OCI-LY7 (cell line): ENCODE results near the gene CCDC116. TPM values are rescaled to one million over a fixed set of nuclear protein-coding genes. Genes with fewer than 3 reads are reported as not detected.

Source experiments
- BruUV-seq: library from RNA; stranded (reverse); fragments of 400-500 nt; replicated peaks from 2 replicates; lab custom pipeline; 2021; lab: Mats Ljungman, UMichigan
- CTCF ChIA-PET: fragments of 300-600 bp; sonication (Branson Sonifier 250); formaldehyde crosslinking; loops from one replicate; lab custom pipeline; 2022; ENCODE audit warnings: antibody characterized with exemption; ENCODE audit not compliant: unreplicated experiment; lab: Charles Lee
- POLR2A ChIA-PET: fragments of 300-600 bp; sonication (Branson Sonifier 250); formaldehyde crosslinking; loops from one replicate; lab custom pipeline; 2022; ENCODE audit warnings: antibody characterized with exemption; lab: Charles Lee
- DNase-seq: peaks from one replicate; pipeline ENCODE4 v3.0.0-alpha.2; 2015; ENCODE audit warnings: low spot score
- H2AFZ ChIP-seq: fragments of 200-600 bp; sonication (generic), shearing (Covaris generic); 2 replicates; pipeline ENCODE4 v1.6.1; 2014; ENCODE audit warnings: mild to moderate bottlenecking, antibody characterized with exemption, low read length, moderate library complexity
- H3K27ac ChIP-seq: fragments of 200-600 bp; sonication (generic); 2 replicates; pipeline ENCODE4 v1.5.1; 2014; ENCODE audit warnings: mixed run types, low read depth, mild to moderate bottlenecking, moderate library complexity, low read length, inconsistent platforms; ENCODE audit not compliant: poor library complexity, severe bottlenecking
- H3K36me3 ChIP-seq: fragments of 200-600 bp; sonication (generic); 2 replicates; pipeline ENCODE4 v1.6.1; 2014; ENCODE audit warnings: mild to moderate bottlenecking, antibody characterized with exemption, low read length, moderate library complexity, mixed read lengths; ENCODE audit not compliant: insufficient read depth
- H3K4me1 ChIP-seq: fragments of 200-600 bp; sonication (generic); 2 replicates; pipeline ENCODE4 v1.5.1; 2014; ENCODE audit warnings: mild to moderate bottlenecking, low read length; ENCODE audit not compliant: insufficient read depth, poor library complexity, severe bottlenecking
- H3K4me2 ChIP-seq: fragments of 200-600 bp; sonication (generic); 2 replicates; pipeline ENCODE4 v1.6.1; 2014; ENCODE audit warnings: mild to moderate bottlenecking, low read length
- H3K4me3 ChIP-seq: fragments of 200-600 bp; sonication (generic); 2 replicates; pipeline ENCODE4 v1.5.1; 2014; ENCODE audit warnings: mild to moderate bottlenecking, low read depth, low read length; ENCODE audit not compliant: poor library complexity, severe bottlenecking
- H3K79me2 ChIP-seq: fragments of 200-600 bp; sonication (generic); 2 replicates; pipeline ENCODE4 v1.6.1; 2016; ENCODE audit warnings: low read depth, mild to moderate bottlenecking, low read length, moderate library complexity, mixed read lengths; ENCODE audit not compliant: insufficient read depth
- H3K9me2 ChIP-seq: fragments of 200-600 bp; sonication (generic); 2 replicates; pipeline ENCODE4 v1.6.1; 2016; ENCODE audit warnings: mild to moderate bottlenecking, low read length, mixed read lengths; ENCODE audit not compliant: insufficient read depth
- H3K9me3 ChIP-seq: fragments of 200-600 bp; sonication (generic); 2 replicates; pipeline ENCODE4 v1.6.1; 2014; ENCODE audit warnings: mild to moderate bottlenecking, mixed run types, low read length, mixed read lengths
- H4K20me1 ChIP-seq: fragments of 200-600 bp; sonication (generic); 2 replicates; pipeline ENCODE4 v1.6.1; 2014; ENCODE audit warnings: mild to moderate bottlenecking, antibody characterized with exemption, low read length, moderate library complexity, mixed read lengths; ENCODE audit not compliant: insufficient read depth
- EZH2phosphoT487 ChIP-seq: fragments of 200-600 bp; sonication (generic); IDR thresholded peaks from 2 replicates; pipeline ENCODE4 v1.6.1; 2018; ENCODE audit warnings: low read depth, borderline replicate concordance, mild to moderate bottlenecking, mixed run types, antibody characterized with exemption, low read length, moderate library complexity, mixed read lengths
- intact Hi-C: fragments of 100-400 bp; cut with micrococcal nuclease; formaldehyde crosslinking; loops from one replicate; pipeline ENCODE4 v1.10.0; 2022; ENCODE audit not compliant: unreplicated experiment
- total RNA-seq, 2 experiments: library from RNA; depleted of rRNA in 1 of 2; stranded (reverse); fragments of >200 nt in 1 of 2; shearing (Covaris generic) in 1 of 2; gene quantifications; 2 replicates each; pipeline ENCODE4 v1.2.3, GENCODE V29; 2014 to 2022
- TF ChIP-seq, protein P1 (sequence below): fragments of 200-600 bp; sonication (generic); conservative IDR thresholded peaks from 2 replicates; pipeline ENCODE4 v1.5.1; 2014; ENCODE audit warnings: mild to moderate bottlenecking, antibody characterized with exemption, low read length, moderate library complexity, mixed read lengths

Gene CCDC116
- total RNA-seq, 2 experiments from 2014 or later = 1.5 to 3.1 TPM

DNA sequence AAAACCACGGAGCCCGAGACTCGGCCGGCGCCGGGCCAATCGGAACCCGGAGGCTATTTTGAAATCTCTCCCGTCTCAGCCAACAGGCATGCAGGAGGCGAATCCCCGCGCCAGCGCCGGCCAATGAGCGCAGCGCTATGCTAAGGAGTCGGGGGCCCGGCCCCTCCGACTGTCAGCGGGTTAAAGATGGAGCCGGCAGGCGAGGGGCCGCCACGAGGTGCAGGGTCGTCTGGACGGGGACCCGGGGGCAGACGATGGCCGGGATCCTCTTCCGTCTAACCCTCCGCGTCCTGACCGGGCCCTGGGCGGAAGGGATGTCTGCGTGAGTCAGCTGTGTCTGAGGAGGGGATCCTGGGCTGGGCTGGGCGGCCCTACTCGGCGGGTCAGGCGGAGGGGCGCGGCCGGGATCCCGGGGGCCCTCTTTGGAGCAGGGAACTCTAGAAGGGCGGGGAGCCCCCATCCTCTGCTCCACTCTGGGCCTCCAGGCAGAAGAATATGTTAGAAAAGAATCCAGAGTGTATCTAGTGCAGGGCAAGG lies 19.5 kb downstream of the CCDC116 start:
- H3K79me2 ChIP-seq = no peaks in the 10 kb centered on the region
- no peaks in the 10 kb centered on the region for H3K9me2 ChIP-seq
- TF ChIP-seq, protein P1, sequence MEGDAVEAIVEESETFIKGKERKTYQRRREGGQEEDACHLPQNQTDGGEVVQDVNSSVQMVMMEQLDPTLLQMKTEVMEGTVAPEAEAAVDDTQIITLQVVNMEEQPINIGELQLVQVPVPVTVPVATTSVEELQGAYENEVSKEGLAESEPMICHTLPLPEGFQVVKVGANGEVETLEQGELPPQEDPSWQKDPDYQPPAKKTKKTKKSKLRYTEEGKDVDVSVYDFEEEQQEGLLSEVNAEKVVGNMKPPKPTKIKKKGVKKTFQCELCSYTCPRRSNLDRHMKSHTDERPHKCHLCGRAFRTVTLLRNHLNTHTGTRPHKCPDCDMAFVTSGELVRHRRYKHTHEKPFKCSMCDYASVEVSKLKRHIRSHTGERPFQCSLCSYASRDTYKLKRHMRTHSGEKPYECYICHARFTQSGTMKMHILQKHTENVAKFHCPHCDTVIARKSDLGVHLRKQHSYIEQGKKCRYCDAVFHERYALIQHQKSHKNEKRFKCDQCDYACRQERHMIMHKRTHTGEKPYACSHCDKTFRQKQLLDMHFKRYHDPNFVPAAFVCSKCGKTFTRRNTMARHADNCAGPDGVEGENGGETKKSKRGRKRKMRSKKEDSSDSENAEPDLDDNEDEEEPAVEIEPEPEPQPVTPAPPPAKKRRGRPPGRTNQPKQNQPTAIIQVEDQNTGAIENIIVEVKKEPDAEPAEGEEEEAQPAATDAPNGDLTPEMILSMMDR = no peak
- TF ChIP-seq EZH2phosphoT487 = no peak
- H3K4me1 ChIP-seq = peaks cover 32% of the 10 kb centered on the region
- peak; percentile 94 for DNase-seq
- no peaks in the 10 kb centered on the region for H3K9me3 ChIP-seq
- intact Hi-C loops = no loop called here
- no peaks in the 10 kb centered on the region for H4K20me1 ChIP-seq
- no TSS peak for BruUV-seq
- peaks cover 34% of the 10 kb centered on the region for H3K36me3 ChIP-seq
- H3K4me2 ChIP-seq = peak overlapping the region; percentile 97
- CTCF ChIA-PET = interaction anchor here (0.6 to 1.0 kb wide), 2 partner anchors 11 to 380 kb away, joined by 3 to 4 read pairs; no protein-coding TSS in a partner anchor
- H2AFZ ChIP-seq = peak overlapping the region; percentile 97
- peak overlapping the region; percentile 76 for H3K4me3 ChIP-seq
- peak overlapping the region; percentile 68 for H3K27ac ChIP-seq
- POLR2A ChIA-PET = interaction anchor here (1.3 to 2.5 kb wide), 3 partner anchors 10 to 74 kb away, joined by 3 to 7 read pairs (median 5); partner anchors contain the start of genes PPIL2 and SDF2L1

DNA sequence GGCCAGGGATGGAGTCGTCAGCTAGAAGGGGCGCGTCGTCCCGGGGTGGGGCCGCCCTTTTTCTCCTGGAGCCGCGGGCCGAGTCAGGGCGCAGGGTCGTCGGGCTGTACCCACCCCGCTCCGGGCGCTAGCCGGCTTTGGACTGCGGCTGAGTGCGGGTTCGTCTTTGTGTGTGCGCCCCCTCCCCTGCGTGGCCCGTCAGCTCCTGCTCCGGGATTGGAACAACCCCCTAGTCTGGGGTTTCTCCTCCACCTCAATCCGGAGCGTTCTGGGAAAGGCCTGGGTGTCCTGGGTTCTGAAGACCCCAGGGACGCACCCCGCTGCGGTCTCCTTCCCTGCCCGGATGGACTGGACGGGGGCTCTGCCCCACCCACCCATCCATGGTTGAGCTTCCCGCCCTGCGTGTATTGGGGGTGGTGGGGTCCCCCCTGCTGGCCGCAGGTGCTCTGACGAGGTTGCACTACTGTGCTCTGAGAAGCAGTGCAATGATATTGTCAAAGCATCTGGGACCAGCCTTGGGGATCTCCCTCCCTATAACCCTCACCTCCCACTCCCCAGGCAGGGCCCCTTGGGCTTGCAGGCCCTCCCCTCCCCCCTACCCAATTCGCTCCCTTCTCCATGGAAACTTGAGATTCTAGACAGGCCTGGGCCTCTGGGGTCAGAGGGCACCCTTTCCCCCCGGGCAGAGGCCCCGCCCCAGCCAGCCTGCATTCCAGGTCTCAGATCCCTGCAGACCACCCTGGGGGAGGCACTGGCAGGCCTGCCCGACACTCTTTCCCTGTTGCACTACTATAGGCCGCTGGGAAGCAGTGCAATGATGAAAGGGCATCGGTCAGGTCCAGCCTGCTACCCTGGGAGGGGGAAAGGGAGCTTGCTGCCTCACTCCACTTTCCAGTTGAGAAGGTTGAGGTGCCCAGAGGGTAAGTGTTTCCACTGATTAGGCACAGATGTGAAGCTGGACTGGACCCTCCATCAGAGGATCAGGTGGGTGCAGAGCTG lies 20.3 kb downstream of the CCDC116 start:
- ChIA-PET CTCF (interaction anchor here (0.8 to 1.0 kb wide), 2 partner anchors 11 to 13 kb away, joined by 3 to 4 read pairs; partner anchors contain the start of gene PPIL2), POLR2A (interaction anchor here (0.7 to 2.5 kb wide), 4 partner anchors 10 to 1412 kb away, joined by 3 to 7 read pairs (median 4); partner anchors contain the start of genes PPIL2 and SDF2L1)
- BruUV-seq = no TSS peak
- TF ChIP-seq, protein P1 = peak; percentile 52
- TF ChIP-seq EZH2phosphoT487 = no peak
- Histone ChIP-seq H3K79me2 (no peaks in the 10 kb centered on the region), H3K27ac (peak overlapping the region; percentile 68), H3K4me2 (peak overlapping the region; percentile 97), H3K9me3 (no peaks in the 10 kb centered on the region), H3K9me2 (no peaks in the 10 kb centered on the region), H2AFZ (peak overlapping the region; percentile 97), H3K36me3 (peaks cover 30% of the 10 kb centered on the region), H4K20me1 (no peaks in the 10 kb centered on the region), H3K4me1 (peaks cover 39% of the 10 kb centered on the region), H3K4me3 (peak overlapping the region; percentile 76)
- intact Hi-C loops = no loop called here
- DNase-seq = peak; percentile 40
